Measurements from ENCODE around the gene PRLR. TPM values are rescaled to one million over a fixed set of nuclear protein-coding genes. Genes with fewer than 3 reads are reported as not detected.

The PRLR gene
- total and polyA plus RNA-seq, 10 of the 15 experiments (the other 5 are each of a cell fraction or from before 2014, with no cell fraction given), result 0.03 to 8.1 (median 0.20) TPM

DNA sequence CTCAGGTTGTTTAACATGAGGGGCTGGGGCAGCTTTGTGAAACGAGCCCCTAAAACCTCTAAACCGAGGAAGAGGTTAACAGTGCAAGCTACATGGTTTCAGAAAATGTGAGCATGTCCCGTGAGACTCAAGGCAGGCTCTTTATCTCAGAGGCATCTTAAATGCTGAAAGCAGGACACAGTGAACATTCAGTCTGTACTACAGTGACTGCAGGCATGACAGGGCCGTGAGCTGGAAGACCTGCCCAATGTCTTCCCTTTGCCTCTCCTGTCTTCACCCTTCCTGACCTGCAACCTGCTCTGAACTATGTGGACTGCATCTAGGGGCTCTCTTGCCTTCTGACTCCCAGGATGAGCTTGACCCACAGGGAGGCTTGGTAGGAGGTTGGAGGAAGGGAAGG lies 58.3 kb downstream of the PRLR start (continued):
- TF ChIP-seq KDM1A (IDR thresholded peaks at IDR 0.05; ENCODE audit: borderline replicate concordance) (no peak), SREBF1 (IDR thresholded peaks at IDR 0.05; ENCODE audit: low read length) (no peak)
- TF ChIP-seq, protein P1, sequence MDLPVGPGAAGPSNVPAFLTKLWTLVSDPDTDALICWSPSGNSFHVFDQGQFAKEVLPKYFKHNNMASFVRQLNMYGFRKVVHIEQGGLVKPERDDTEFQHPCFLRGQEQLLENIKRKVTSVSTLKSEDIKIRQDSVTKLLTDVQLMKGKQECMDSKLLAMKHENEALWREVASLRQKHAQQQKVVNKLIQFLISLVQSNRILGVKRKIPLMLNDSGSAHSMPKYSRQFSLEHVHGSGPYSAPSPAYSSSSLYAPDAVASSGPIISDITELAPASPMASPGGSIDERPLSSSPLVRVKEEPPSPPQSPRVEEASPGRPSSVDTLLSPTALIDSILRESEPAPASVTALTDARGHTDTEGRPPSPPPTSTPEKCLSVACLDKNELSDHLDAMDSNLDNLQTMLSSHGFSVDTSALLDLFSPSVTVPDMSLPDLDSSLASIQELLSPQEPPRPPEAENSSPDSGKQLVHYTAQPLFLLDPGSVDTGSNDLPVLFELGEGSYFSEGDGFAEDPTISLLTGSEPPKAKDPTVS (IDR thresholded peaks at IDR 0.05; ENCODE audit: low read depth, low read length), result no peak

DNA sequence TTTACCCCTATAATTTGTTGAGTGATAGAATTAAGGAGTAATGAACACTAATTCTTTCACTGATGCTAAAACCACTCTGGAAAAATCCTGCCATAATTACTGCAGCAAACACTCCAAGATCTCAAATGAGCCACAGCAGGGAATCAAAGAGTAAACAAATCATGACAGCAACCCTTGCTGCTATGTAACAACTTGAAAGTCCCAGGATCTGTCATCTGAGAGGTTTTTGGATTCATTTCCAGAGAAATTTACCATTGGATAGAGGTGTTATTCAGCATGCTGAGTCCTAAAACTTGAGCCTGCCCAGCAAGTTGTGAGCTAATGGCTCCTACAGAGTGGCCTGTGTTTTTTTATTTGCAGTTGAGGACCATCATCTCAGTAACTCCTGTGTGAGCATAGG lies 59.2 kb downstream of the PRLR start:
- intact Hi-C loops (cut with micrococcal nuclease; ENCODE audit: unreplicated experiment), result no loop called here
- TF ChIP-seq RAD51 (IDR thresholded peaks at IDR 0.05) (no peak), TAF1 (IDR thresholded peaks at IDR 0.05; ENCODE audit: borderline replicate concordance, low read depth, low read length) (no peak), PAX8 (IDR thresholded peaks at IDR 0.05) (no peak)
- TF ChIP-seq, protein P2, sequence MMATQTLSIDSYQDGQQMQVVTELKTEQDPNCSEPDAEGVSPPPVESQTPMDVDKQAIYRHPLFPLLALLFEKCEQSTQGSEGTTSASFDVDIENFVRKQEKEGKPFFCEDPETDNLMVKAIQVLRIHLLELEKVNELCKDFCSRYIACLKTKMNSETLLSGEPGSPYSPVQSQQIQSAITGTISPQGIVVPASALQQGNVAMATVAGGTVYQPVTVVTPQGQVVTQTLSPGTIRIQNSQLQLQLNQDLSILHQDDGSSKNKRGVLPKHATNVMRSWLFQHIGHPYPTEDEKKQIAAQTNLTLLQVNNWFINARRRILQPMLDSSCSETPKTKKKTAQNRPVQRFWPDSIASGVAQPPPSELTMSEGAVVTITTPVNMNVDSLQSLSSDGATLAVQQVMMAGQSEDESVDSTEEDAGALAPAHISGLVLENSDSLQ (IDR thresholded peaks at IDR 0.05), result no peak
- Histone ChIP-seq H3K79me2 (ENCODE audit: control insufficient read depth, insufficient read depth, low read length) (no peaks in the 10 kb centered on the region), H3K4me2 (ENCODE audit: control insufficient read depth, insufficient read depth) (no peak overlapping the region), H3K9me3 (replicated peaks; ENCODE audit: control insufficient read depth, insufficient read depth, low read length) (no peaks in the 10 kb centered on the region; the same call in 2 of the 3 replicates), H3K4me3 (no peak overlapping the region), H3K27me3 (replicated peaks in 1 of 2; ENCODE audit: control insufficient read depth in 2 of 2, insufficient read depth in 2 of 2, low read length in 1 of 2) (no peaks in the 10 kb centered on the region), H2AFZ (ENCODE audit: control insufficient read depth, low read depth, low read length) (no peak overlapping the region), H3K27ac (ENCODE audit: control insufficient read depth, insufficient read depth) (no peak overlapping the region), H3K4me1 (ENCODE audit: control insufficient read depth, insufficient read depth, low read length) (no peaks in the 10 kb centered on the region), H4K20me1 (ENCODE audit: control insufficient read depth, insufficient read depth) (no peaks in the 10 kb centered on the region), H3K36me3 (ENCODE audit: control insufficient read depth in 2 of 2, insufficient read depth in 2 of 2, low read length in 1 of 2) (no peaks in the 10 kb centered on the region), H3K9ac (ENCODE audit: control insufficient read depth, insufficient read depth, low read length) (no peak overlapping the region)
- ChIA-PET RAD21 (ENCODE audit: unreplicated experiment) (no interaction called here), SMC1A (ENCODE audit: uncharacterized antibody, unreplicated experiment) (no interaction called here), POLR2A (no interaction called here), CTCF (interaction anchor here (2.8 kb wide), 1 partner anchor 12 kb away, joined by 14 read pairs; no protein-coding TSS in a partner anchor)
- in situ Hi-C loops (cut with MboI), result no loop called here
- no peak for FAIRE-seq
- no peak for ATAC-seq
- DNase-seq (ENCODE audit: low read depth, low spot score), result no peak
- BruUV-seq (replicated peaks), result no TSS peak
